Activated T-cell treated with anti-CD3 and anti-CD28 coated beads for 24 hours (primary cell): ENCODE measurements around the gene COMMD2.

ENCODE experiments used
- DNase-seq: peaks from one replicate; pipeline ENCODE4 v3.0.0-alpha.2; 2020; ENCODE audit warnings: low read depth

The COMMD2 gene

GRCh38 chr3:149763565-149764195, 11.4 kb upstream of the COMMD2 start:
- DNase-seq: no peak

DNA sequence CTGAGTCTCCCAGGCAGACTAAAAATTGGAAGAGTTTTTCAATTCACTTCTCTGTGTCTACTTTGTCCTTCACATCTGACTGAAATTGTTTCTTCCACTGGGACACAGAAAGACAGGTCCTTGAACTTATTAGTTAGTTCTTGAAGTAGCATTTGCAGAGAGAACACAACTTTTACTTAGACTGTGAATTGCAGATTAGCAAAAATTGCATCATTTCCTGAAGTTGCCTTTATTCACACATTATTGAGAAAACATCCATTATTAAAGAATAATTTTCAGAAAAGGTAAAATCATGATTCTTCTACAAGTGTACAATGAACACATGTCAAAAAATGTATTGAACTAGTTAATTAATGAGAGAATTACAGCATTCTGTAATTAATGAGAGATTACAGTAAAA, 1.4 kb upstream of the COMMD2 start:
- DNase-seq: no peak

DNA sequence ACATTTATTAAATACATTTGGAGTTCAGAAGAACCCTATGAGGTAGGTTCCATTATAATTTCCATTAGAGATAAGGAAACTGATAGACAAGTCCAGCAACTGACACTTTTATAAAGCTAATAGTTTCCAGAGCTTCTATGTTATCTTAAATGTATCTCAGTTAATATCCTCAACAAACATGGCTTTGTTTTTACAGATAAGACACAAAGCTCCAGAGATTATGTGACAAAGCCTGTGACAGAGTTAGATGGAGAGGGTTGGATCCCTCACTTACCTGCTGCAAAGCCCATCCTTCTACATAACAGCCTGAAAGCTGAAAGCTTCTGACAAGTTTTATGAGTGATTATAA, 473 bp upstream of the COMMD2 start:
- no peak for DNase-seq

DNA sequence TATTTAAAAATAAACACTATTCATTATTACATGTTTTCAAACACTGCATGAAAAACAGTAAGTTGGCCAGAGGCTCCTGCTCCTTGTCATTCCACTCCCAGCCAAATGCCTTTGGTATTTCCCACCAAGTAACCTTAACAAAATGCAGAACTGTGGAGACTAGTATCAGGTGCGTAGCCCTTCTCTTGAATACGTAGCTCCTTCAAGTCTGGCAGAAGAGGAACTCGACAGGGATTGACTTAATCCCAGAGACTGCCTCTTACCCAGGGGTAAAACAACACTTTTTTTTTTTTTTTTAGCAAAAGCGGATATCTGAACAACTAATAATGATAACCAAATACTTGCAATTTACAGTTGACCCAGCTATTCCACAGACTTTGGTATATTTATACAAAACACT, 738 bp downstream of the COMMD2 start:
- no peak for DNase-seq

DNA sequence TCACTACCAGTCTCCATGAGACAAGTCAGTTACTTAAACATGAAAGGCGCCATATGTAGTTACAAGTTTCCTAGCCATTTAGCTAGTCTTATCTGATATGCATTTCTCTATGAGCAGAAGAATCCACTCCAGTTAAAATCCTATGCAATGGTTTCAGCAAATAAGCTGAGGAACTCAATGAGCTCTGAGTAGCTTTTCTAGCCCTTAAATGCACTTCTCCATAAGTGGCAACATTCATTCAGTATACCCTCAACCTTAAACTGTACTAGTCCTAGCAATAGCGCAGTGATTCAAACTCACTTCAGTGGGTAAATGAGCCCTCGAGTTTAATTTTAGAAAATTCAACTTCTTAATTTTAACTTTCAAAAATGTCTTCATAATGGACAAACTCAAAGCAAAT, 7.7 kb downstream of the COMMD2 start:
- no peak for DNase-seq

DNA sequence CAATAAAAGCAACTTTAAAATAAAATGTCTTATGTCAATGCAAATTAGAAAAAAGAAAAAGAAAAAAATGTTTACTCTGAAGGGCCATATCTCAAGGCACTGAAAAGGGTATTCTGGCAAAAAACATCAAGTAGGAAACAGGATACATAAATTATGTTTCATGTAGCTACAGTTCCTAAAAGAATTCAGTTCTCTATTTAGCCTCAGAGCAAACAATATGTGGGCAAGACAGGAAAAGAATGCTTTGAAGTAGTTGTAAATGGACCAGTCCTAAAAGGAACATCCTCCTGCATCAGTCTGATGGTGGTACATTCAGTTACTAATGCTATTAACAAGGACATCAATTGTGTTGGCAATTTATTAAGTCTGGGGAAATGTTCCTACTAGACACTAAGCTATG, 8.1 kb downstream of the COMMD2 start:
- no peak for DNase-seq

- no peak for DNase-seq
These were observed 12.9 kb downstream of the COMMD2 start for GRCh38 chr3:149739396-149739795.

DNA sequence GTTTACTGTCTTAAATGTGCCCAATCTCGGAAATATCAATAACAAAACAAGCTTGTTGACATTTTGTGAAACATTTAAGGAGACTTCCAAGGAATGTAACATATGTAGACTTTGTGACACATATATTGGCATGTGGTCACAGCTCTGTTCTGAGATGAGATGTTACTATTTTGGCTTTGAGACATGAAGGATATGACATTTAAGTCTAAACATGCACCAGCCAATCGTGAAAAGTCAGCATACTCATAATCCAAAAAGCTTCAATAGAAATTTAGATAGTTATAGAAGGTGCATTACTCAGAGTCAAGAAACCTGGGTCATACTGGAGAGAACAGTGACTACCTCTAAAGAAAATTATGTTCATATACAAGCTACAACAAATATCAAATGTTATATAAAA, 13.4 kb downstream of the COMMD2 start:
- no peak for DNase-seq

DNA sequence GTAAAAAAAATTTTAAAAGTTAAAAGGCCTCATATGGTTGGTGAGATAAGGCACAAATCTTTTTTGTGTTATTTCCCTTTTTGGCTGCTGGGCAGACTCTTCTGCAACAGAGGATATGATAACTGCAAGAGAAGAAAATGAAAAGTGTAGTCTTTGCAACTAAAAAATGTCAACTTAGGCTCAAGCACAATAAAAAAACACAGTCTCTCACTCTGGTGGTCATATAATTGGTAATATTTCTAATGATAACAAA, 15.4 kb downstream of the COMMD2 start:
- no peak for DNase-seq

DNA sequence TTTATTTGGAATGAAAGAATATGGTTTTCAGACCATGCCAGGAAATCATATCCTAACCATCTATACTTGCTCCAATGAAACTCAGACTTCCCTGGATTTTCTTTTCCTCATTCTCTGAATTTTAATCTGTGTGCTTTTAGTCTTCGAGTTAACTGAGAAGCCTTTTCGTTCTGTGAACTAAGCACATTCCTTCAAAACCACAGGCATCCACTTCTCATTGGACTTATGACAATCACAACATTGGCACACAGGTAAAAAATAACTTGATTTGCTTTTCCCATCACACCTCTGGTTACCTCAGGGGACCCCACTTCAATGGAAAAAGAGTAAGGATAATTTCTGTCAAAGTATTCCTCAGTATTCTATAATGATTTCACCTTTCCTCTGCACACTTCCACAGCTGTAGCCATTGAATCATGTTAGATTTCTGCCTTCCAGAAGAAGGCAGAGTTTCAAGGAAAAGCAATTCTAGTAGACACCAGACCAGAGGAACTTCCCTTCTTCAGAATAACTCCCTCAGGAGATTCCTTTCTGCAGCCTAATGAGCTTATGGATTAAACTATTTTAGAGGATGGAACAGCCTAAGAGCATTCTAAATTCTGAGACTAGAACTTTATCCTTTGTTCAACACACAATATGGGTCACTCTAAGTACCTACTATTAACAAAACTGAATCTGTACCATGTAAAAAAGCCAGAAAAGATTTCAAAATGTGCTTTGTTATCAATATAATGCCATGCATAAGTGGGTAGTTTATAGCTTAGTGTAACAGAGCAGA, 15.9 kb downstream of the COMMD2 start:
- no peak for DNase-seq

DNA sequence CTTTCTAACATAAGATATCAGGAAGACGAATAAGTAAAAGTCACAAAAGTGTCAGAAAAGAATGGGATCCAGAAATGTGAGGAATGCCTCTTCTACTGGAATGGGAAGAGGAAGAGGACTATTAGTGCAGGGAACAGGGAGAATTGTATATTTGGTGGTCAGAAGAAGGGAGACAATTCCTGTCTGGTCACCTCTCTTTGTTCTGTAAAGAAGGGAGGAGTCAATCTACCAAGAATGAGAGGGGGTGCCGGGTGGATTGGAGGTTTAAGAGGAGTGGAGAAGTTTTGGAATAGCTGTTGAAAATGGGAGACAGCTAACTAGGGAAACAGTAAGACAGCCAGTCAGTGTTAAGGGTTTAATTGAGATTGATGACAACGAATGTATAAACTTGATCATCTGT, 20.1 kb downstream of the COMMD2 start:
- no peak for DNase-seq

DNA sequence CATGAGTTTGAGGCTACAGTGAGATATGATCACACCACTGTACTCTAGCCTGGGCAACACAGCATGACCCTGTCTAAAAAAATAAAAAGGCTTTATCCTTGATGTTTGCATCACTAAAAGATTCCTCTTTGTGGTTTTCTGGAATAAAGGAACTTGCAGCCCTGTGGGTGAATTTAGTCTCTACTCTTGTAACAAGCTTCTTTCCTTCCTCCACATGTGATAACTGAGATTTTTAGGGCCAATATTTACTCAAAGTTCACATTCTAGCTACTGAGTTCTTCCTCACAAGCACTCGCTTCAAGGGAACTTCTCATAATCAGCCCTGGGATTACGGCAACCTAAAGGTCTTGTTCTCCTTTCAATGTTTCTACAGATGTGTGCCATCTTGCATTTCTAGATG, 24.6 kb downstream of the COMMD2 start:
- DNase-seq: no peak

GRCh38 chr3:149726716-149727407, 25.4 kb downstream of the COMMD2 start:
- no peak for DNase-seq

DNA sequence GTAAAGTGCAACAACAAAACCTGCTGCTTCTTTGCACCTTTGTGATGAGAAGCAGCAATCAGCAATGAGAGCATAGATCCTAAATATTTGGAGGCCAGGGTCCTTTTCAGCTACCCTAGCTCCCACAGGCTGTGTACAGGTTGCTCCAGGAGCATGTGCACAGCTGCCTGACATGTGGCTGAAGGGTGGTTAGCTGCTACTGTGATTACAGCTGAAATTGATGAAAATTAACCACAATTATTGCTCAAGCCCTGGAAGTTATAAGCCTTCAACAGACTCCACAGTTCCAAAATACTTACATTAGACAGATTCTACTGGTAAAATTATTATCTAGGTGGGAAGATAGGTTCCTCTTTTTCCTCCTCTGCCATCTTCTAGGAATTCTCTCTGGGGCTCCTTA, 28.5 kb downstream of the COMMD2 start:
- no peak for DNase-seq

DNA sequence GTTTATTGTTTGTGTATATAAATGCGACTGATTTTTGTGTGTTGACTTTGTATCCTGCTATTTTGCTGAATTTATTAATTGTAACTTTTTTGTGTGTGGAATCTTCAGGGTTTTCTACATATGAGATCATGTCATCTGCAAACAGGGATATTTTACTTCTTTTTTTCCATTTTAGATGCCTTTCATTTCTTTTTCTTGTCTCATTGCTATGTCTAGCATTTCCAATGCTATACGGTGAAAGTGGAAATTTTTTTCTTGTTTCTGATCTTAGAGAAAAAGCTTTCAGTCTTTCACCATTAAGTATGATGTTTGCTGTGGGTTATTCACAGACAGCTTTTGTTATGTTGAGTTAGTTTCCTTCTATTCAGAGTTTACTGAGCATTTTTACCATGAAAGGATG, 31.4 kb downstream of the COMMD2 start:
- DNase-seq: no peak

GRCh38 chr3:149717391-149718056, 34.8 kb downstream of the COMMD2 start:
- DNase-seq: no peak

DNA sequence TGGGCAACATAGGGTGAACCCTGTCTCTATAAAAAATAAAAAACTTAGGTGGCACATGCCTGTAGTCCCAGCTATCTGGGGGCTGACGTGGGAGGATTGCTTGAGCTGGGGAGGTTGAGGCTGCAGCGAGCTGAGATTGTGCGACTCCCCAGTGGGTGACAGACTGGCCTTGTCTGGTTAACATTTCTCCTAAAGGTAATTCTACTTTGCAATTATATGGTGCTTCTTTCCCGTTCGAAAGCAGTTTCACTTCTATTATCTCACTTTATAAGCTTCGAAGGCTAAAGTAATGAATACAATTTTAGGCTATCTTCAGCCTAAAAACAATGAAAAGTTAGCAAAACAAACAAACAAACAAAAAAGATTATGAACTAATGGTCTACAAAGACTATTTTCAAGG, 35.3 kb downstream of the COMMD2 start:
- DNase-seq: no peak

DNA sequence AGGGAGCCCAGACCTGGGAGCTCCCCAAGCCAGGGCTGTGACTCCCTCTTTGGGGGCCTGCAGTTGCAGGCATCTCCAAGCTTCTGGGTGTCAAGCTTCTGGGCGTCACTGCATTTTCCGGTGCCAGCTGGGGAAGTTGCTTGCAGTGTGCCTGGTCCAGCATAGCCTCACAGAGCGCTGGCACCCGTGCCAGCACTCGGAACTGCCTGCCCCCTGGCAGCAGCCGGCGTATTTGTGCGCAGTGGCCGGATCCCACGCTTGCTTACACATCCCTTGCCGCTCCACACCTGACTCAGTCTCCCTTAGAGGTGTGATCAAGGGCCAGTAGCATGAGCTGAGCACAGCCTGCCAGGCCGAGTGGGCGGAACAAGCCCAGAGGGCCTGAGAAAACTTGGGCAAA, 37.0 kb downstream of the COMMD2 start:
- no peak for DNase-seq

GRCh38 chr3:149713730-149714654, 38.3 kb downstream of the COMMD2 start:
- no peak for DNase-seq

DNA sequence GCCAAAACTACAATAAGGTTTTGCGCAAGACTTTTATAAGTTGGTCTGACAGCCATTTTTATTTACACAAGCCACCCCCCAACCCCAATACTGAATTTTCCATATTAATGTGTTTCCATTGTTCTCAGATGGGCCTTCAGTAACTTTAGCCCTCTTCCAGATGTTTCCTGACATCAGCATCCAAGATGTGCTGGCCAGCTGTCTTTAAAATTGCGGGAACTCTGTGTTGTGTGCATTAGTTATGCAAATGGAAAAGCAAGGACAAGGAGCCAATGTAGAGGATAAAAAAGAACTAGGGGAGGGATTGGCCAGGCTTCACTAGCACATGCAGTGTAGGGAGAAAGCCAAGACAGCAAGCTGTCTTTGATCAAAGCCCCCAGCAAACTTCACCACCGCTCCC, 45.4 kb downstream of the COMMD2 start:
- no peak for DNase-seq

DNA sequence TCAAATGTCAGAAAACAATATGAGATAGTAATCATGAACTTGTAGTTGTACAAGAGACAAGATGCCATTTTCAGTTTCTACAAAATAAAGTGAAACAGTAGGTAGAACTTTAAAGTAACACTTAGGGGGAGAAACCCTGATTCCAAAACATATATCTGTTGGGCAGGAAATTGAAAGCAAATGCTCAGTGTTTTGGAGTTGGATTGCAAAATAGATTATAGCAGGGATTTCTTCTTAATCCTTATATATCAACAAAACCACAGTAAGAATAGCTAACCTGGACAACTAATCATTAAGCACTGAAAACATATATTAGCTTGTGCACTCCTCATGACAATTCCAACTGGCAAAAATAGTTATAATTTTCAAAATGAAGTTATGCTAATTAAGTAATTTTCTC, 46.9 kb downstream of the COMMD2 start:
- DNase-seq: no peak

DNA sequence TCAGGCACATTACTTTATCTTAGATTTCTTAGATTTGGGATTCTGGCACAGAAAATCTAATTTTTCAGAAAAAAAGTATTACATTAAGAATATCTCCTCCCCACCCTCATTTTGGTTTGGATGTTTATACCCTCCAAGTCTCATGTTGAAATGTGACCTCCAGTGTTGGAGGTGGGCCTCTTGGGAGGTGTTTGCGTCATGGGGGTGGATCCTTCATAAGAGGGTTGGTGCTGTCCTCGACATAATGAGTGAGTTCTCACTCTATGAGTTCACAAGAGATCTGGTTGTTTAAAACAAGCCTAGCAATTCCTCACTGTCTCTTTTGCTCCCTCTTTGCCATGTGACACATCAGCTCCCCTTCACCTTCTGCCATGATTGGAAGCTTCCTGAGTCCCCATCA, 48.8 kb downstream of the COMMD2 start:
- DNase-seq: no peak
